RWPE1 (cell line): ENCODE results near the gene BHLHA9.

ENCODE experiments used
- CTCF ChIA-PET: fragments of 350-600 bp; sonication (Branson Sonifier 250); formaldehyde crosslinking; extraction: SDS; loops from one replicate; lab custom pipeline; 2021; lab: Yijun Ruan, JAX
- POLR2A ChIA-PET: fragments of 400-600 bp; formaldehyde crosslinking; extraction: SDS; loops from one replicate; lab custom pipeline; 2020; ENCODE audit warnings: antibody characterized with exemption; ENCODE audit not compliant: low non-redundant PET; lab: Yijun Ruan, JAX
- DNase-seq: peaks from one replicate; pipeline ENCODE4 v3.0.0; 2012; ENCODE audit warnings: low spot score
- H3K27ac ChIP-seq: fragments of 450-650 bp; 2 replicates; pipeline ENCODE4 v1.5.1; 2017
- TF ChIP-seq, protein P1 (sequence below): fragments of 450-650 bp; conservative IDR thresholded peaks from 2 replicates; pipeline ENCODE4 v1.5.1; 2017; ENCODE audit warnings: low read depth, mild to moderate bottlenecking

The BHLHA9 gene

GRCh38 chr17:1270210-1271029 is at the start of gene BHLHA9:
Gene BHLHA9, plus strand, starts transcription at chr17:1270444. Its CDS starts 120 bp downstream, at chr17:1270564.
- no peak within 1 kb of the TSS for H3K27ac ChIP-seq
- TF ChIP-seq, protein P1, sequence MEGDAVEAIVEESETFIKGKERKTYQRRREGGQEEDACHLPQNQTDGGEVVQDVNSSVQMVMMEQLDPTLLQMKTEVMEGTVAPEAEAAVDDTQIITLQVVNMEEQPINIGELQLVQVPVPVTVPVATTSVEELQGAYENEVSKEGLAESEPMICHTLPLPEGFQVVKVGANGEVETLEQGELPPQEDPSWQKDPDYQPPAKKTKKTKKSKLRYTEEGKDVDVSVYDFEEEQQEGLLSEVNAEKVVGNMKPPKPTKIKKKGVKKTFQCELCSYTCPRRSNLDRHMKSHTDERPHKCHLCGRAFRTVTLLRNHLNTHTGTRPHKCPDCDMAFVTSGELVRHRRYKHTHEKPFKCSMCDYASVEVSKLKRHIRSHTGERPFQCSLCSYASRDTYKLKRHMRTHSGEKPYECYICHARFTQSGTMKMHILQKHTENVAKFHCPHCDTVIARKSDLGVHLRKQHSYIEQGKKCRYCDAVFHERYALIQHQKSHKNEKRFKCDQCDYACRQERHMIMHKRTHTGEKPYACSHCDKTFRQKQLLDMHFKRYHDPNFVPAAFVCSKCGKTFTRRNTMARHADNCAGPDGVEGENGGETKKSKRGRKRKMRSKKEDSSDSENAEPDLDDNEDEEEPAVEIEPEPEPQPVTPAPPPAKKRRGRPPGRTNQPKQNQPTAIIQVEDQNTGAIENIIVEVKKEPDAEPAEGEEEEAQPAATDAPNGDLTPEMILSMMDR, result no peak
- DNase-seq, result no peak
- CTCF ChIA-PET, result no interaction called here
- POLR2A ChIA-PET, result no interaction called here

DNA sequence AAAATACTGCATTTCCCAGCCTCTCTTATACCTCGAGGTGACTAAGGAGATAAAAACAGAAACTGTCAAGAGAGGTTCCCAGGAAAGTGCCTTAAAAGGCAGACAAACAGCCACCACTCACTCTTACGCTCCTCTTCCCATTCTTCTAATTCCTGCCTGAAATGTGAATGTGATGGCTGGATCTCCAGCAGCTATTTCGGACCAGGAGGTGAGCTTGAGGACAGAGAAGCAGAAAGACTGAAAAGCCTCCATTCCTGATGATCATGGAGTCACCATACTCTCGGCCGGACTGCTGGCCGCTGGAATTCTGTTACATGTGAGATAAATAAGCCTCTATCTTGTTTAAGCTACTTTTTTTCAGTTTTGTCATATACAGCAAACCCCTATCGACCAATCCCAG is 49.0 kb upstream of the BHLHA9 start:
- CTCF ChIA-PET, result interaction anchor here (1.2 kb wide), 1 partner anchor 39 kb away, joined by 3 read pairs; no protein-coding TSS in a partner anchor
- DNase-seq, result no peak
- POLR2A ChIA-PET, result no interaction called here
- H3K27ac ChIP-seq, result no peak overlapping the region
- TF ChIP-seq, protein P1, result no peak

DNA sequence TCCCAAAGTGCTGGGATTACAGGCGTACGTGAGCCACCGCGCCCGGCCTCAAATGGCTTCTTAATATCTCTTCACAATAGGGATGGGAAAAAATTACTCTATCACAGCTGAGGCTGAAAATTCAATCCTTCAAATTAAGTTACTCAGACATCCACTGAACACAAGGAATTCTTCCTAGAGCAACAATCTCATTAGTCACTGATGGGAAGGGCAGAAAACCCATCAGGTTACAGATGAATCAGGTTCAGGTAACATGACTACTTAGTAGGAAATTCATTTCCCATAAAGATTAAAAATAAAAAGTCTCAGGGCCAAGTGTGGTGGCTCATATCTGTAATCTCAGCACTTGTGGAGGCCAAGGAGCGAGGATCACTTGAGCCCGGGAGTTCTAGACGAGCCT is 47.9 kb upstream of the BHLHA9 start:
- TF ChIP-seq, protein P1, result no peak
- H3K27ac ChIP-seq, result no peak overlapping the region
- ChIA-PET CTCF (no interaction called here), POLR2A (no interaction called here)
- peak; percentile 59 for DNase-seq

DNA sequence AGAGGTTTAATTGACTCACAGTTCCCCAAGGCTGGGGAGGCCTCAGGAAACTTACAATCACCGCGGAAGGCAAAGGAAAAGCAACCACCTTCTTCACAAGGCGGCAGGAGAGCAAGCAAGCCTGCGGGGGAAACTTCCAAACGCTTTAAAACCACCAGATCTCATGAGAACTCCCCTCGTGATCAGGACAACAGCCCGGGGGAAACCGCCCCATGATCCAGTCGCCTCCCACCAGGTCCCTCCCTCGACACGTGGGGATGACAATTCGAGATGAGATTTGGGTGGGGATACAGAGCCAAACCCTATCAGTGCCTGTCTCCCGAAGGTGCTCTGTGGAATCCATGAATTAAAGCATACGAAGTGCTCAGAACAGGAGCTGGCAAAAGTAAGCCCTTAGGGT is 46.6 kb upstream of the BHLHA9 start:
- CTCF ChIA-PET, result interaction anchor here (0.6 kb wide), 1 partner anchor 380 kb away, joined by 3 read pairs; no protein-coding TSS in a partner anchor
- TF ChIP-seq, protein P1, result no peak
- POLR2A ChIA-PET, result no interaction called here
- no peak overlapping the region for H3K27ac ChIP-seq
- DNase-seq, result no peak

- CTCF ChIA-PET, result interaction anchor here (0.6 kb wide), 2 partner anchors 380 to 955 kb away, joined by 3 read pairs; no protein-coding TSS in a partner anchor
- H3K27ac ChIP-seq, result no peak overlapping the region
Measured at GRCh38 chr17:1224330-1224729, 45.9 kb upstream of the BHLHA9 start.

DNA sequence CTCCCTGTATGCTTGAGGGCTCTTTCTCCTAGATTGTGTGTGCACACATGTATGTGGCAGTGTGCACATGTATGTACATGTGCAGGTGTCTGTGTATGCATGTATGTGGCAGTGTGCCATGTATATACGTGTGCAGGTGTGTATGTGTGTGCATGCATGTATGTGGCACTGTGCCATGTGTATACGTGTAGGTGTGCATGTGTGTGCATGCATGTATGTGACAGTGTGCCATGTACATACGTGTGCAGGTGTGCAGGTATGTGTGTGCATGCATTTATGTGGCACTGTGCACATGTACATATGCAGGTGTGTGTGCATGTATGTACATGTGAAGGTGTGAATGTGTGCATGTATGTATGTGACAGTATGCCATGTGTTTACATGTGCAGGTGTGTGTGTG is 43.9 kb upstream of the BHLHA9 start:
- no peak overlapping the region for H3K27ac ChIP-seq
- ChIA-PET POLR2A (no interaction called here), CTCF (no interaction called here)
- TF ChIP-seq, protein P1, result no peak
- DNase-seq, result no peak

More at GRCh38 chr17:1224330-1224729, 45.9 kb upstream of the BHLHA9 start:
- no peak for DNase-seq
- POLR2A ChIA-PET, result no interaction called here
- TF ChIP-seq, protein P1, result no peak
